ENCODE measurements around the gene ACBD6. TPM values are rescaled to one million over a fixed set of nuclear protein-coding genes. Genes with fewer than 3 reads are reported as not detected.

The ACBD6 gene
- total RNA-seq, 5 donors from 2014 or later (not counting 1 experiment from before 2014, with no cell fraction given) = 44.3 to 58.5 (median 53.0) TPM

GRCh38 chr1:180381184-180381580 is 121.2 kb downstream of the ACBD6 start:
- no peak for DNase-seq
- Histone ChIP-seq H3K27ac (ENCODE audit: low read length) (no peak overlapping the region), H3K27me3 (replicated peaks in 1 of 2; ENCODE audit: control insufficient read depth in 2 of 2, extremely low read depth in 1 of 2, insufficient read depth in 2 of 2, low read length in 1 of 2) (no peaks in the 10 kb centered on the region), H3K4me1 (ENCODE audit: control insufficient read depth in 1 of 2, extremely low read depth in 1 of 2, insufficient read depth in 2 of 2, low read length in 2 of 2) (no peaks in the 10 kb centered on the region), H3K4me3 (ENCODE audit: control insufficient read depth in 1 of 2, extremely low read depth in 1 of 2, low read length in 1 of 2) (no peak overlapping the region), H3K36me3 (ENCODE audit: control insufficient read depth in 2 of 2, extremely low read depth in 1 of 2, insufficient read depth in 1 of 2, low read length in 1 of 2) (peaks cover 0 to 3% of the 10 kb centered on the region in 2 donors), H3K9me3 (peaks cover 3% of the 10 kb centered on the region)
- Mint-ChIP-seq H3K4me1 (peaks cover 7 to 9% (median 8%) of the 10 kb centered on the region in 3 donors), H3K36me3 (peaks cover 76% of the 10 kb centered on the region), H3K27ac (no peak overlapping the region), H3K4me3 (no peak overlapping the region), H3K27me3 (no peaks in the 10 kb centered on the region), H3K9me3 (peaks cover 29 to 75% (median 48%) of the 10 kb centered on the region in 3 donors)
- ATAC-seq (replicated peaks in 1 of 4) = no peak
- 83% methylated on average over 1 of the region's 4 CpGs for WGBS (ENCODE audit: insufficient coverage)
- CTCF ChIA-PET = no interaction called here
- POLR2A ChIA-PET = no interaction called here

- H3K9me3 ChIP-seq = peaks cover 3% of the 10 kb centered on the region
- POLR2A ChIA-PET = no interaction called here
- DNase-seq = no peak
- Mint-ChIP-seq H3K4me1 (peaks cover 7 to 12% (median 8%) of the 10 kb centered on the region in 3 donors), H3K27me3 (no peaks in the 10 kb centered on the region), H3K9me3 (peaks cover 28 to 75% (median 49%) of the 10 kb centered on the region in 3 donors), H3K4me3 (no peak overlapping the region), H3K36me3 (peaks cover 80% of the 10 kb centered on the region), H3K27ac (no peak overlapping the region)
- no peak overlapping the region for H3K4me3 ChIP-seq (ENCODE audit: control insufficient read depth in 1 of 2, extremely low read depth in 1 of 2, low read length in 1 of 2)
- no peak for ATAC-seq (replicated peaks in 1 of 4)
- H3K4me1 ChIP-seq (ENCODE audit: control insufficient read depth in 1 of 2, extremely low read depth in 1 of 2, insufficient read depth in 2 of 2, low read length in 2 of 2) = no peaks in the 10 kb centered on the region
- no CpG with 5 or more reads among the region's 3 CpGs for WGBS (ENCODE audit: insufficient coverage)
- no peaks in the 10 kb centered on the region for H3K27me3 ChIP-seq (replicated peaks in 1 of 2; ENCODE audit: control insufficient read depth in 2 of 2, extremely low read depth in 1 of 2, insufficient read depth in 2 of 2, low read length in 1 of 2)
- no peak overlapping the region for H3K27ac ChIP-seq (ENCODE audit: low read length)
- H3K36me3 ChIP-seq (ENCODE audit: control insufficient read depth in 2 of 2, extremely low read depth in 1 of 2, insufficient read depth in 1 of 2, low read length in 1 of 2) = no peaks in the 10 kb centered on the region
- CTCF ChIA-PET = no interaction called here
Observed at GRCh38 chr1:180380259-180381183, 121.9 kb downstream of the ACBD6 start.

GRCh38 chr1:180376800-180377199 is 125.6 kb downstream of the ACBD6 start:
- no peak overlapping the region for H3K27ac ChIP-seq (ENCODE audit: low read length)
- peaks cover 54% of the 10 kb centered on the region for H3K36me3 Mint-ChIP-seq
- POLR2A ChIA-PET = no interaction called here
- CTCF ChIA-PET = no interaction called here
- H3K4me3 ChIP-seq (ENCODE audit: control insufficient read depth in 1 of 2, extremely low read depth in 1 of 2, low read length in 1 of 2) = no peak overlapping the region
- H3K4me1 ChIP-seq (ENCODE audit: control insufficient read depth in 1 of 2, extremely low read depth in 1 of 2, insufficient read depth in 2 of 2, low read length in 2 of 2) = no peaks in the 10 kb centered on the region
- no CpG with 5 or more reads among the region's 3 CpGs for WGBS (ENCODE audit: insufficient coverage)
- H3K27me3 ChIP-seq (replicated peaks in 1 of 2; ENCODE audit: control insufficient read depth in 2 of 2, extremely low read depth in 1 of 2, insufficient read depth in 2 of 2, low read length in 1 of 2) = no peaks in the 10 kb centered on the region
- peaks cover 5 to 23% (median 7%) of the 10 kb centered on the region in 3 donors for H3K4me1 Mint-ChIP-seq
- no peak for DNase-seq
- no peak overlapping the region for H3K27ac Mint-ChIP-seq
- ATAC-seq (replicated peaks in 1 of 4) = no peak
- H3K36me3 ChIP-seq (ENCODE audit: control insufficient read depth in 2 of 2, extremely low read depth in 1 of 2, insufficient read depth in 1 of 2, low read length in 1 of 2) = no peaks in the 10 kb centered on the region
- no peak overlapping the region for H3K4me3 Mint-ChIP-seq
- H3K9me3 Mint-ChIP-seq = peaks cover 13 to 42% (median 30%) of the 10 kb centered on the region in 3 donors
- peaks cover 2% of the 10 kb centered on the region for H3K9me3 ChIP-seq
- no peaks in the 10 kb centered on the region for H3K27me3 Mint-ChIP-seq

- no peaks in the 10 kb centered on the region for H3K36me3 ChIP-seq (ENCODE audit: control insufficient read depth in 2 of 2, extremely low read depth in 1 of 2, insufficient read depth in 1 of 2, low read length in 1 of 2)
- Mint-ChIP-seq H3K4me1 (peaks cover 6 to 25% (median 9%) of the 10 kb centered on the region in 3 donors), H3K27me3 (no peaks in the 10 kb centered on the region), H3K9me3 (peaks cover 13 to 39% (median 28%) of the 10 kb centered on the region in 3 donors), H3K36me3 (peaks cover 57% of the 10 kb centered on the region), H3K27ac (no peak overlapping the region), H3K4me3 (no peak overlapping the region)
- H3K4me3 ChIP-seq (ENCODE audit: control insufficient read depth in 1 of 2, extremely low read depth in 1 of 2, low read length in 1 of 2) = no peak overlapping the region
- peaks cover 2% of the 10 kb centered on the region for H3K9me3 ChIP-seq
- no peaks in the 10 kb centered on the region for H3K4me1 ChIP-seq (ENCODE audit: control insufficient read depth in 1 of 2, extremely low read depth in 1 of 2, insufficient read depth in 2 of 2, low read length in 2 of 2)
- no peaks in the 10 kb centered on the region for H3K27me3 ChIP-seq (replicated peaks in 1 of 2; ENCODE audit: control insufficient read depth in 2 of 2, extremely low read depth in 1 of 2, insufficient read depth in 2 of 2, low read length in 1 of 2)
- no peak overlapping the region for H3K27ac ChIP-seq (ENCODE audit: low read length)
- DNase-seq = no peak
- WGBS (ENCODE audit: insufficient coverage) = no CpG with 5 or more reads among the region's 1 CpG
- no peak for ATAC-seq (replicated peaks in 1 of 4)
- ChIA-PET POLR2A (no interaction called here), CTCF (no interaction called here)
Observed at GRCh38 chr1:180376253-180376652, 126.1 kb downstream of the ACBD6 start.

GRCh38 chr1:180372728-180373127 is 129.6 kb downstream of the ACBD6 start:
- Histone ChIP-seq H3K4me3 (ENCODE audit: control insufficient read depth in 1 of 2, extremely low read depth in 1 of 2, low read length in 1 of 2) (no peak overlapping the region), H3K36me3 (ENCODE audit: control insufficient read depth in 2 of 2, extremely low read depth in 1 of 2, insufficient read depth in 1 of 2, low read length in 1 of 2) (no peaks in the 10 kb centered on the region), H3K9me3 (peaks cover 2% of the 10 kb centered on the region), H3K27ac (ENCODE audit: low read length) (no peak overlapping the region), H3K27me3 (replicated peaks in 1 of 2; ENCODE audit: control insufficient read depth in 2 of 2, extremely low read depth in 1 of 2, insufficient read depth in 2 of 2, low read length in 1 of 2) (no peaks in the 10 kb centered on the region), H3K4me1 (ENCODE audit: control insufficient read depth in 1 of 2, extremely low read depth in 1 of 2, insufficient read depth in 2 of 2, low read length in 2 of 2) (no peaks in the 10 kb centered on the region)
- peaks cover 4 to 25% (median 9%) of the 10 kb centered on the region in 3 donors for H3K4me1 Mint-ChIP-seq
- ChIA-PET POLR2A (no interaction called here), CTCF (no interaction called here)
- no peak for DNase-seq
- no peak overlapping the region for H3K4me3 Mint-ChIP-seq
- no peak overlapping the region for H3K27ac Mint-ChIP-seq
- no peak for ATAC-seq (replicated peaks in 1 of 4)
- no CpG with 5 or more reads among the region's 4 CpGs for WGBS (ENCODE audit: insufficient coverage)
- H3K9me3 Mint-ChIP-seq = peaks cover 9 to 14% (median 10%) of the 10 kb centered on the region in 3 donors
- H3K36me3 Mint-ChIP-seq = peaks cover 38% of the 10 kb centered on the region
- no peaks in the 10 kb centered on the region for H3K27me3 Mint-ChIP-seq

GRCh38 chr1:180370597-180370996 is 131.8 kb downstream of the ACBD6 start:
- H3K27ac Mint-ChIP-seq = no peak overlapping the region
- Histone ChIP-seq H3K36me3 (ENCODE audit: control insufficient read depth in 2 of 2, extremely low read depth in 1 of 2, insufficient read depth in 1 of 2, low read length in 1 of 2) (no peaks in the 10 kb centered on the region), H3K9me3 (no peaks in the 10 kb centered on the region), H3K27me3 (replicated peaks in 1 of 2; ENCODE audit: control insufficient read depth in 2 of 2, extremely low read depth in 1 of 2, insufficient read depth in 2 of 2, low read length in 1 of 2) (no peaks in the 10 kb centered on the region), H3K27ac (ENCODE audit: low read length) (no peak overlapping the region), H3K4me1 (ENCODE audit: control insufficient read depth in 1 of 2, extremely low read depth in 1 of 2, insufficient read depth in 2 of 2, low read length in 2 of 2) (no peaks in the 10 kb centered on the region), H3K4me3 (ENCODE audit: control insufficient read depth in 1 of 2, extremely low read depth in 1 of 2, low read length in 1 of 2) (no peak overlapping the region)
- no CpG with 5 or more reads among the region's 1 CpG for WGBS (ENCODE audit: insufficient coverage)
- H3K36me3 Mint-ChIP-seq = peaks cover 27% of the 10 kb centered on the region
- peaks cover 0 to 6% (median 3%) of the 10 kb centered on the region in 3 donors for H3K9me3 Mint-ChIP-seq
- H3K27me3 Mint-ChIP-seq = no peaks in the 10 kb centered on the region
- no peak overlapping the region for H3K4me3 Mint-ChIP-seq
- ATAC-seq (replicated peaks in 1 of 4) (no peak), DNase-seq (no peak)
- ChIA-PET CTCF (no interaction called here), POLR2A (no interaction called here)
- peaks cover 4 to 13% (median 9%) of the 10 kb centered on the region in 3 donors for H3K4me1 Mint-ChIP-seq

Measured in T-cell (primary cell).